ENCODE results near the gene EXOC1. TPM values are rescaled to one million over a fixed set of nuclear protein-coding genes. Genes with fewer than 3 reads are reported as not detected.
A peak's percentile ranks its signal among the peaks of the same experiment; 100 is the strongest.

The EXOC1 gene, protein sequence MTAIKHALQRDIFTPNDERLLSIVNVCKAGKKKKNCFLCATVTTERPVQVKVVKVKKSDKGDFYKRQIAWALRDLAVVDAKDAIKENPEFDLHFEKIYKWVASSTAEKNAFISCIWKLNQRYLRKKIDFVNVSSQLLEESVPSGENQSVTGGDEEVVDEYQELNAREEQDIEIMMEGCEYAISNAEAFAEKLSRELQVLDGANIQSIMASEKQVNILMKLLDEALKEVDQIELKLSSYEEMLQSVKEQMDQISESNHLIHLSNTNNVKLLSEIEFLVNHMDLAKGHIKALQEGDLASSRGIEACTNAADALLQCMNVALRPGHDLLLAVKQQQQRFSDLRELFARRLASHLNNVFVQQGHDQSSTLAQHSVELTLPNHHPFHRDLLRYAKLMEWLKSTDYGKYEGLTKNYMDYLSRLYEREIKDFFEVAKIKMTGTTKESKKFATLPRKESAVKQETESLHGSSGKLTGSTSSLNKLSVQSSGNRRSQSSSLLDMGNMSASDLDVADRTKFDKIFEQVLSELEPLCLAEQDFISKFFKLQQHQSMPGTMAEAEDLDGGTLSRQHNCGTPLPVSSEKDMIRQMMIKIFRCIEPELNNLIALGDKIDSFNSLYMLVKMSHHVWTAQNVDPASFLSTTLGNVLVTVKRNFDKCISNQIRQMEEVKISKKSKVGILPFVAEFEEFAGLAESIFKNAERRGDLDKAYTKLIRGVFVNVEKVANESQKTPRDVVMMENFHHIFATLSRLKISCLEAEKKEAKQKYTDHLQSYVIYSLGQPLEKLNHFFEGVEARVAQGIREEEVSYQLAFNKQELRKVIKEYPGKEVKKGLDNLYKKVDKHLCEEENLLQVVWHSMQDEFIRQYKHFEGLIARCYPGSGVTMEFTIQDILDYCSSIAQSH
- total RNA-seq = 54.4 and 64.2 TPM in 2 replicates
- 24.0 and 32.3 TPM in 2 replicates for polyA plus RNA-seq
- polyA plus RNA-seq (2012) = 23.7 and 23.8 TPM in 2 replicates
- polyA minus RNA-seq (ENCODE audit: low replicate concordance) = 4.6 and 5.7 TPM in 2 replicates

DNA sequence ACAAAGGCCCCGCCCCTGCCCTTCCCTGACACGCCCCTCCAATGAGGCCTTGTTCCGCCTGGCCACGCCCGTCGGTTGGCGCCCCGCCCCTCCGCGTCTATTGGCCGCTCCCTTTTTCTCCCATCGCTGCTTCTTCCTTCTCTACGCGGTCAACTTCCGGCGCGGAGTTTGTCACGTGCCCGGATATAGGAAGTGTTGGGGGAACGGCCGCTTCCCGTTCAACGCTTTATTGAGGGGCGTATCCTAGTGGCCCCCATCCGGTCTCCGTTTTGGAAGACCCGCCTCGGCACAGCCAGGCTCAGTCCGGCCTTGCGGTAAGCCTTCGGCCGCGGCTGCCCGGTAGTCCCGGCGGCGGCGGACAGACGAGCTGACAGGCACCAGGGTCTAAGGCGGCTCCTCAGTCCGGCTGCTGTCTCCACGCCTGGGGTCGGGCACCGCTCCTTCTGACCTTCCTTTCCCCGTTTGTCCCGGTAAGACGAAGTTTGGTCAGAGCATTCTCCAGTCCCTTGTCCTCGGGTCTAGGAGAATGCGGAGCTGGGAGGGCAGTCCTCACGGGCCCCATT is at the start of gene EXOC1:
EXOC1 (plus strand) TSS at position 165 of the 563 bp plus-strand sequence. CDS start 4,676 bp downstream, outside the sequence.
- Histone ChIP-seq H4K20me1 (ENCODE audit: control insufficient read depth, extremely low read depth, insufficient read depth, low read length) (no peaks in the 10 kb centered on the region), H3K4me1 (ENCODE audit: control insufficient read depth, extremely low read depth, insufficient read depth, low read length) (no peaks in the 10 kb centered on the region), H3K9ac (ENCODE audit: insufficient read depth, low read length) (peak within 1 kb of the TSS; percentile 93), H3K9me3 (ENCODE audit: control insufficient read depth, insufficient read depth, low read depth, low read length) (no peaks in the 10 kb centered on the region), H3K79me2 (ENCODE audit: control insufficient read depth, insufficient read depth, low read length) (peaks cover 32% of the 10 kb centered on the region), H3K4me2 (ENCODE audit: extremely low read depth, insufficient read depth, low read length) (peak within 1 kb of the TSS; percentile 71), H3K27ac (ENCODE audit: insufficient read depth, low read length) (peak within 1 kb of the TSS; percentile 95), H3K4me3 (replicated peaks in 1 of 4; ENCODE audit: control extremely low read depth in 1 of 4, insufficient read depth in 1 of 4, low read depth in 3 of 4, low read length in 4 of 4) (peak within 1 kb of the TSS; percentile 93 to 98 (median 94)), H3K27me3 (ENCODE audit: control insufficient read depth, insufficient read depth, low read length) (peaks cover 3% of the 10 kb centered on the region), H2AFZ (ENCODE audit: low read length) (peak within 1 kb of the TSS; percentile 92), H3K36me3 (ENCODE audit: control insufficient read depth, insufficient read depth, low read length) (no peaks in the 10 kb centered on the region)
- TF ChIP-seq, protein P1, sequence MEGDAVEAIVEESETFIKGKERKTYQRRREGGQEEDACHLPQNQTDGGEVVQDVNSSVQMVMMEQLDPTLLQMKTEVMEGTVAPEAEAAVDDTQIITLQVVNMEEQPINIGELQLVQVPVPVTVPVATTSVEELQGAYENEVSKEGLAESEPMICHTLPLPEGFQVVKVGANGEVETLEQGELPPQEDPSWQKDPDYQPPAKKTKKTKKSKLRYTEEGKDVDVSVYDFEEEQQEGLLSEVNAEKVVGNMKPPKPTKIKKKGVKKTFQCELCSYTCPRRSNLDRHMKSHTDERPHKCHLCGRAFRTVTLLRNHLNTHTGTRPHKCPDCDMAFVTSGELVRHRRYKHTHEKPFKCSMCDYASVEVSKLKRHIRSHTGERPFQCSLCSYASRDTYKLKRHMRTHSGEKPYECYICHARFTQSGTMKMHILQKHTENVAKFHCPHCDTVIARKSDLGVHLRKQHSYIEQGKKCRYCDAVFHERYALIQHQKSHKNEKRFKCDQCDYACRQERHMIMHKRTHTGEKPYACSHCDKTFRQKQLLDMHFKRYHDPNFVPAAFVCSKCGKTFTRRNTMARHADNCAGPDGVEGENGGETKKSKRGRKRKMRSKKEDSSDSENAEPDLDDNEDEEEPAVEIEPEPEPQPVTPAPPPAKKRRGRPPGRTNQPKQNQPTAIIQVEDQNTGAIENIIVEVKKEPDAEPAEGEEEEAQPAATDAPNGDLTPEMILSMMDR (conservative IDR thresholded peaks at IDR 0.05 in 1 of 2, IDR thresholded peaks at IDR 0.05 in 1 of 2; ENCODE audit: low read depth in 1 of 2, low read length in 2 of 2) = no peak
- TF ChIP-seq EZH2 (IDR thresholded peaks at IDR 0.05; ENCODE audit: low read length, missing control alignments) = no peak
- DNase-seq (ENCODE audit: low read depth in 2 of 2) = peak; percentile 96

DNA sequence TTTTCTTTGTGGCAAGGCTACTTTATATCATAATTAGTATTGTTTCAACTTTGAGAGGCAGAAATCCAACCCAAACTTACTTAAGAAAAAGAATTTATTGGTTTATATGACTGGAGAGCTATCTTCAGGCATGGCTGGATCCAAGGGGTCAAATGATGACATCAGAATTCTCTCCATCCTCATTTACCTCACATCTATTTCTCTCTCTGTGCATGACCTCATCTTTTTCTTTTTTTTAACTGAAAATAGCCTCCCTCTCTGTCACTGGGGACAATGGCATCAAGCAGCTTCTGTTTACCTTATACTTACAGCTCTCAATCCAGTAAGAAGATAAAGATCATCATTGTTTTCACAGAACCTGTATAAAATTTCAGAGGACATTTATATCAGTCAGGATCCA is 45.9 kb upstream of the EXOC1 start:
- Histone ChIP-seq H3K9me3 (ENCODE audit: control insufficient read depth, insufficient read depth, low read depth, low read length) (no peaks in the 10 kb centered on the region), H3K4me3 (replicated peaks in 1 of 4; ENCODE audit: control extremely low read depth in 1 of 4, insufficient read depth in 1 of 4, low read depth in 3 of 4, low read length in 4 of 4) (no peak overlapping the region), H4K20me1 (ENCODE audit: control insufficient read depth, extremely low read depth, insufficient read depth, low read length) (no peaks in the 10 kb centered on the region), H3K27me3 (ENCODE audit: control insufficient read depth, insufficient read depth, low read length) (peaks cover 4% of the 10 kb centered on the region), H3K9ac (ENCODE audit: insufficient read depth, low read length) (no peak overlapping the region), H3K36me3 (ENCODE audit: control insufficient read depth, insufficient read depth, low read length) (no peaks in the 10 kb centered on the region), H3K27ac (ENCODE audit: insufficient read depth, low read length) (no peak overlapping the region), H3K4me1 (ENCODE audit: control insufficient read depth, extremely low read depth, insufficient read depth, low read length) (no peaks in the 10 kb centered on the region), H3K4me2 (ENCODE audit: extremely low read depth, insufficient read depth, low read length) (no peak overlapping the region), H2AFZ (ENCODE audit: low read length) (no peak overlapping the region), H3K79me2 (ENCODE audit: control insufficient read depth, insufficient read depth, low read length) (no peaks in the 10 kb centered on the region)
- DNase-seq (ENCODE audit: low read depth in 2 of 2) = no peak
- TF ChIP-seq, protein P1 (conservative IDR thresholded peaks at IDR 0.05 in 1 of 2, IDR thresholded peaks at IDR 0.05 in 1 of 2; ENCODE audit: low read depth in 1 of 2, low read length in 2 of 2) = no peak
- TF ChIP-seq EZH2 (IDR thresholded peaks at IDR 0.05; ENCODE audit: low read length, missing control alignments) = no peak
